H4 (cell line): ENCODE data around the gene KIAA1549. TPM values are rescaled to one million over a fixed set of nuclear protein-coding genes. Genes with fewer than 3 reads are reported as not detected.
"Not testable (repeated sequence)": the region's sequence is repeated elsewhere in the genome, so short reads cannot be mapped to it uniquely, and the experiment has no call there.

Experiments used
- DNase-seq: peaks from one replicate; pipeline ENCODE4 v3.0.0-alpha.2; 2015; ENCODE audit warnings: low spot score
- total RNA-seq: library from RNA; depleted of rRNA; stranded (reverse); fragments of >200 nt; shearing (Covaris generic); gene quantifications from 2 replicates; pipeline ENCODE4 v1.2.3, GENCODE V29; 2014

Gene KIAA1549
- total RNA-seq, 1 experiment from 2014 or later: 3.3 TPM

GRCh38 chr7:138945154-138945553, 36.0 kb downstream of the KIAA1549 start:
- no peak for DNase-seq

- no peak for DNase-seq
These were observed 36.6 kb downstream of the KIAA1549 start for GRCh38 chr7:138944592-138944991.

GRCh38 chr7:138943061-138943460, 38.1 kb downstream of the KIAA1549 start:
- no peak for DNase-seq

- DNase-seq: no peak
These were observed 39.6 kb downstream of the KIAA1549 start for GRCh38 chr7:138941545-138941944.

GRCh38 chr7:138940602-138941001, 40.6 kb downstream of the KIAA1549 start:
- not testable (repeated sequence) for DNase-seq

GRCh38 chr7:138937484-138937883, 43.7 kb downstream of the KIAA1549 start:
- DNase-seq: no peak

GRCh38 chr7:138935465-138936011, 45.7 kb downstream of the KIAA1549 start:
- peak; percentile 94 for DNase-seq

GRCh38 chr7:138934861-138935260, 46.3 kb downstream of the KIAA1549 start:
- DNase-seq: peak; percentile 49

GRCh38 chr7:138934367-138934766, 46.8 kb downstream of the KIAA1549 start:
- DNase-seq: no peak

GRCh38 chr7:138932870-138933269, 48.3 kb downstream of the KIAA1549 start:
- no peak for DNase-seq

GRCh38 chr7:138932427-138932826, 48.8 kb downstream of the KIAA1549 start:
- DNase-seq: no peak

- no peak for DNase-seq
These were observed 51.2 kb downstream of the KIAA1549 start for GRCh38 chr7:138929969-138930368.

GRCh38 chr7:138926241-138926612, 55.0 kb downstream of the KIAA1549 start:
- DNase-seq: no peak

GRCh38 chr7:138924501-138925225, 56.5 kb downstream of the KIAA1549 start:
- DNase-seq: no peak

GRCh38 chr7:138921277-138921676, 59.9 kb downstream of the KIAA1549 start:
- DNase-seq: no peak

GRCh38 chr7:138919911-138920310, 61.3 kb downstream of the KIAA1549 start:
- no peak for DNase-seq

GRCh38 chr7:138919216-138919615, 62.0 kb downstream of the KIAA1549 start:
- no peak for DNase-seq

GRCh38 chr7:138918756-138919155, 62.4 kb downstream of the KIAA1549 start:
- no peak for DNase-seq

- no peak for DNase-seq
These were observed 63.0 kb downstream of the KIAA1549 start for GRCh38 chr7:138918176-138918575.

GRCh38 chr7:138917771-138918170, 63.4 kb downstream of the KIAA1549 start:
- DNase-seq: no peak

- DNase-seq: no peak
These were observed 64.5 kb downstream of the KIAA1549 start for GRCh38 chr7:138916731-138917130.

GRCh38 chr7:138916275-138916674, 64.9 kb downstream of the KIAA1549 start:
- no peak for DNase-seq

- DNase-seq: no peak
These were observed 67.4 kb downstream of the KIAA1549 start for GRCh38 chr7:138913783-138914182.

GRCh38 chr7:138911007-138911406, 70.2 kb downstream of the KIAA1549 start:
- no peak for DNase-seq
